ENCODE measurements around the gene BNC2.

Gene BNC2

GRCh38 chr9:16675131-16675530 is 195.3 kb downstream of the BNC2 start:
- DNase-seq (ENCODE audit: low read depth, low spot score), result no peak

- DNase-seq (ENCODE audit: low read depth, low spot score), result peak; percentile 17
Observed at GRCh38 chr9:16673171-16673570, 197.3 kb downstream of the BNC2 start.

GRCh38 chr9:16672501-16672900 is 198.0 kb downstream of the BNC2 start:
- DNase-seq (ENCODE audit: low read depth, low spot score), result no peak

GRCh38 chr9:16671591-16672137 is 198.8 kb downstream of the BNC2 start:
- peak; percentile 65 for DNase-seq (ENCODE audit: low read depth, low spot score)

GRCh38 chr9:16670791-16671190 is 199.7 kb downstream of the BNC2 start:
- DNase-seq (ENCODE audit: low read depth, low spot score), result no peak

- no peak for DNase-seq (ENCODE audit: low read depth, low spot score)
Observed at GRCh38 chr9:16668734-16669295, 201.7 kb downstream of the BNC2 start.

GRCh38 chr9:16664211-16664610 is 206.3 kb downstream of the BNC2 start:
- DNase-seq (ENCODE audit: low read depth, low spot score), result peak; percentile 33

- peak; percentile 52 for DNase-seq (ENCODE audit: low read depth, low spot score)
Observed at GRCh38 chr9:16661816-16662215, 208.7 kb downstream of the BNC2 start.

- no peak for DNase-seq (ENCODE audit: low read depth, low spot score)
Observed at GRCh38 chr9:16659096-16659495, 211.4 kb downstream of the BNC2 start.

GRCh38 chr9:16656432-16657169 is 213.9 kb downstream of the BNC2 start:
- DNase-seq (ENCODE audit: low read depth, low spot score), result no peak

GRCh38 chr9:16654596-16655126 is 215.8 kb downstream of the BNC2 start:
- DNase-seq (ENCODE audit: low read depth, low spot score), result no peak

- DNase-seq (ENCODE audit: low read depth, low spot score), result peak; percentile 45
Observed at GRCh38 chr9:16653491-16654399, 216.7 kb downstream of the BNC2 start.

GRCh38 chr9:16652582-16652981 is 217.9 kb downstream of the BNC2 start:
- no peak for DNase-seq (ENCODE audit: low read depth, low spot score)

GRCh38 chr9:16651446-16651964 is 219.0 kb downstream of the BNC2 start:
- DNase-seq (ENCODE audit: low read depth, low spot score), result no peak

- DNase-seq (ENCODE audit: low read depth, low spot score), result no peak
Observed at GRCh38 chr9:16645970-16646369, 224.5 kb downstream of the BNC2 start.

- no peak for DNase-seq (ENCODE audit: low read depth, low spot score)
Observed at GRCh38 chr9:16642421-16643109, 227.9 kb downstream of the BNC2 start.

- DNase-seq (ENCODE audit: low read depth, low spot score), result no peak
Observed at GRCh38 chr9:16640649-16641048, 229.8 kb downstream of the BNC2 start.

GRCh38 chr9:16639644-16640043 is 230.8 kb downstream of the BNC2 start:
- DNase-seq (ENCODE audit: low read depth, low spot score), result no peak

- peak; percentile 43 for DNase-seq (ENCODE audit: low read depth, low spot score)
Observed at GRCh38 chr9:16637911-16638310, 232.6 kb downstream of the BNC2 start.

- DNase-seq (ENCODE audit: low read depth, low spot score), result no peak
Observed at GRCh38 chr9:16637218-16637617, 233.3 kb downstream of the BNC2 start.

GRCh38 chr9:16633794-16634193 is 236.7 kb downstream of the BNC2 start:
- DNase-seq (ENCODE audit: low read depth, low spot score), result no peak

All from astrocyte of the hippocampus (primary cell).